IPS-20b (cell line): ENCODE results near the gene NCBP2L.
"Not testable (repeated sequence)": the region's sequence is repeated elsewhere in the genome, so short reads cannot be mapped to it uniquely, and the experiment has no call there.

Experiments used
- H3K27ac ChIP-seq: one replicate; pipeline ENCODE4 v1.5.1; 2013; ENCODE audit warnings: low read length
- H3K27me3 ChIP-seq: 2 replicates; pipeline ENCODE4 v1.6.1; 2013; ENCODE audit warnings: mild to moderate bottlenecking, low read length, inconsistent platforms; ENCODE audit not compliant: insufficient read depth
- H3K36me3 ChIP-seq: 2 replicates; pipeline ENCODE4 v1.6.1; 2013; ENCODE audit warnings: low read depth, mild to moderate bottlenecking, inconsistent platforms, low read length, moderate library complexity; ENCODE audit not compliant: insufficient read depth
- H3K4me1 ChIP-seq: 2 replicates; pipeline ENCODE4 v1.6.1; 2013; ENCODE audit warnings: mild to moderate bottlenecking, control low read depth, inconsistent platforms, low read length, moderate library complexity; ENCODE audit not compliant: insufficient read depth
- H3K4me3 ChIP-seq: 2 replicates; pipeline ENCODE4 v1.5.1; 2013; ENCODE audit warnings: mild to moderate bottlenecking, low read length, inconsistent platforms
- H3K9ac ChIP-seq: 2 replicates; pipeline ENCODE4 v1.6.1; 2013; ENCODE audit warnings: low read depth, mild to moderate bottlenecking, inconsistent platforms, low read length, moderate library complexity
- H3K9me3 ChIP-seq: 2 replicates; pipeline ENCODE4 v1.6.1; 2013; ENCODE audit warnings: mild to moderate bottlenecking, low read depth, low read length, inconsistent platforms; ENCODE audit not compliant: insufficient read depth

NCBP2L gene

DNA sequence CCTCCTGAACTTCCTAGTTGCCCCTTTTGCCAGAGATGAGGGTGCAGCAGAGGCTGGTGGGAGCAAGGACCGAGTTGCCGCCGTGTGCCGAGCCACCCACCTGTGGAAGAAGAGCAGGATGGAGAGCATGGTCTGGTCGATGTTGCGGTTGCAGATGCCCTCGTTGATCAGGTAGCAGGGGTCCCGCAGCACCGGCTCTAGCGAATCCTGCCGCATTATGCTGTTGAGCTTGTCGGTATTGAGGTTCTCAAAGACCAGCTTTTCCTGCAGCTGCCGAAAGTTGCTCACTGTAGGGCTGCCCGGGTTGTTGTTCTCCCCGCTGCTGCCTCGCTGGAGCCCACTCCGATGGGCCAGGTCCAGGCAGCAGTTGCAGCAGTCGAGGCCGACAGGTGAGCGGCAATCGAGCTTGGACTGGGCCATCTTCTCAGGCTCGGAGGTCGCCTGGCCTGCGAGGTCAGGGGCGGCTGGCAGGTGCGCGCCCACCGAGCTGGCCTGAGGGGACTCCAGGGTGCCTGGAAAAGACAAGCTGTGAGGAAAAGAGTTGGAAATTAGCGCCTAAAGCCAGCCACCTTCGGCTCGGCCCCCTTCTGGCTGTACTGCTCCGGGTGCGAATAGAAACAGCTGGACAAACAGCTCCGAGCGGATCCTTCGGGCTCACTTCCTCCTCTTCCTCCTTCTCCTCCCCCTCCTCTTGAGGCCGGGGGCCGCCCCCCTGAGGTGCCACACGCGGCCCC lies 2.4 kb upstream of the NCBP2L start:
- peaks cover 6% of the 10 kb centered on the region; the same call in 1 of the 2 replicates for H3K4me1 ChIP-seq
- H3K27ac ChIP-seq, result no peak overlapping the region
- peak overlapping the region; percentile 61 for H3K4me3 ChIP-seq
- no peaks in the 10 kb centered on the region for H3K9me3 ChIP-seq
- peaks cover 39% of the 10 kb centered on the region for H3K27me3 ChIP-seq
- H3K9ac ChIP-seq, result no peak overlapping the region
- H3K36me3 ChIP-seq, result no peaks in the 10 kb centered on the region

DNA sequence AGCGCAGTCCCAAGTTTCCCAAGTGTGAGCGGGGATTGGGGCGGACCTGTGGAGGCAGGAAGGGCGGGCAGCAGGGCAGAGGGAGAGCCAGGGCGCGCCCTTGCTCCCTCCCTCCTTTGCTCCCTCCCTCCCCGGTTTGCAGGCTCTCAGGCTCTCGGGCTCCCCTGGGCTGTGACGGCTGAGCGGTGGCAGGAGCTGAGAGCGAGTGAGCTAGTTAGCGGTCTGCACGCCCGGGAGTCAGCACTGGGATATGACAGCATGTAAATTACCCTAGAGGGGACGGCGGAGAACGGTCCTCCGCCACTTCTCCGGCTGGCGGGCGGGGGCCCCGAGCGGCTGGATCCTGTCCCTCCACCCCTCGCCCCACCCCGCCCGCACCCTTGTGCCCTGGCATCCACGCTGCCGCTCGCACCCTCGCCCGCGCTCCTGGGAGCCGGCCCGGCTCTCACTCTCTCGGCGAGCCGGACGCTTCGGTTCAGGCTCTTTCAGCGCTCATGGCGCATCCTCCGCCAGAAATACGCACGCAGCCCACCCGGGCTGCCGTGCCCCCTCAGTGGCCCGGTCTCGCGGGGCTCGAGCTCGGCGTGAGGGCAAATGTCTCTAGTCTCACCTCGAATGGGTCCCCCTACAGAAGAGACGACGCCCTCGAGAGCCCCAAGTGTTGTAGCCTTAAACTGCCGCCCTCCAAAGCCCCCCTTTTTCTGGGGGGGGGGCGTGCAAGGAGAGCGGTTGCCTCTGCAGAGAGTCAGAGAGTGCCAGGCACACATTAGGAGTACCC lies 1.6 kb upstream of the NCBP2L start, which contains the start of gene TSC22D3:
TSS of gene TSC22D3 (minus strand) at position 54 of the 778 bp plus-strand sequence. CDS start 368 bp downstream, outside the sequence.
- no peaks in the 10 kb centered on the region for H3K9me3 ChIP-seq
- peaks cover 6% of the 10 kb centered on the region; the same call in 1 of the 2 replicates for H3K4me1 ChIP-seq
- no peaks in the 10 kb centered on the region for H3K36me3 ChIP-seq
- peak within 1 kb of the TSS; percentile 61 for H3K4me3 ChIP-seq
- H3K27me3 ChIP-seq, result peaks cover 39% of the 10 kb centered on the region
- no peak within 1 kb of the TSS for H3K27ac ChIP-seq
- no peak within 1 kb of the TSS for H3K9ac ChIP-seq

DNA sequence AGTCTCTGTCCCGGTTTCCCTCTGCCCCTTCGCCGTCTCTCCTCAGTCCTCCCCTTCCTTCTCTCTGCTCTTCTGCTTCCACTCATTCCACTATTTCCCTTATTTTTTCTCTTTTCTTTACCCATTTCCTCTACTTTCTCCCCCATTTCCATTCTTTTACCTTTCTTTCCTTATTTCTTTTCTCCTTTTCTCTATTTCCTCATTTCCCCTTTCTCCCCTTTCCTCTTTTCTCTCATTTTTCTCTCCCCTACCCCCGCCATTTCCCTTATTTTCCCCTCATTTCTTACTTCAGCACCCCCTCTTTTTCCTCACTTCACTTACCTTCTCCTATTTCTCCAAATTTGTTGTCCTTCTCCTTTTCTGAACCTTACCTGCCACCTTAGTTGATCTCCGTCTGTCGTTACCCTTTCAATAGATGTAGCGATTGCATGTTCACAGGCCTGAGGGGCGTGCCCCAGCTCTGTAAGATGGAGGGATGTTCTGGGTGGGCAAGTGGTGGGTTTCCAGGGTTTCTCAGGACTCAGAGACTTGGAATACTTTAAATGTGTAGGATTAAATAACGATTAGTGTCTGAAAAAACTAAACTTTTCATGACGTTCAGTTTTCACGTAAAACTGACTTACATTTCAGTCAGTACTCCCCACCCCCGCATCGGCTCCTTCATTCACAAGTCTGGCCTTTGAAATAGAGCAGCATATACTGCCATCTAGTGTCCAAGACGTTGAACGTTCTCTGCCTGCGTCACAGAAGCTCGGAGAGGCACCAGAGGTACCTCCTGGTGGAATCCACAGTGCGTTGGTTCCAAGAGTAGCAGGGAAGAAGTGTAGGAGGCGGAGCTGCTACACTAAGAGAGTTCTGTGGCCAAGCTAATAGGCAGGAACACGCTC lies 641 bp upstream of the NCBP2L start:
- Histone ChIP-seq H3K4me1 (peaks cover 6% of the 10 kb centered on the region; the same call in 1 of the 2 replicates), H3K4me3 (peak overlapping the region; percentile 61), H3K27me3 (peaks cover 39% of the 10 kb centered on the region), H3K36me3 (no peaks in the 10 kb centered on the region), H3K9ac (no peak overlapping the region), H3K9me3 (no peaks in the 10 kb centered on the region), H3K27ac (no peak overlapping the region)

DNA sequence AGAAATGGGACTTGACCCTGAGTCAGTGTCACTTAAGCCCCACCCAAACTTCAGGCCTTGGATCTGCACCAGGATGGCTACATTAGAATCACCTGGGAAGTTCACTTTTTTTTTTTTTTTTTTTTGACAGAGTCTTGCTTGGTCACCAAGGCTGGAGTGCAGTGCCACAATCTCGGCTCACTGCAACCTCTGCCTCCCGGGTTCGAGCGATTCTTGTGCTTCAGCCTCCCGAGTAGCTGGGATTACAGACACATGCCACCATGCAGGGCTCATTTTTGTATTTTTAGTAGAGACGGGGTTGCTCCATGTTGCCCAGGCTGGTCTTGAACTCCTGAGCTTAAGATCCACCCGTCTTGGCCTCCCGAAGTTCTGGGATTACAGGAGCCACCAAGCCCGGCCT lies 3.0 kb downstream of the NCBP2L start:
- Histone ChIP-seq H3K4me1 (no peaks in the 10 kb centered on the region), H3K9me3 (no peaks in the 10 kb centered on the region), H3K27me3 (peaks cover 16% of the 10 kb centered on the region), H3K27ac (no peak overlapping the region), H3K4me3 (no peak overlapping the region), H3K36me3 (no peaks in the 10 kb centered on the region), H3K9ac (no peak overlapping the region)

DNA sequence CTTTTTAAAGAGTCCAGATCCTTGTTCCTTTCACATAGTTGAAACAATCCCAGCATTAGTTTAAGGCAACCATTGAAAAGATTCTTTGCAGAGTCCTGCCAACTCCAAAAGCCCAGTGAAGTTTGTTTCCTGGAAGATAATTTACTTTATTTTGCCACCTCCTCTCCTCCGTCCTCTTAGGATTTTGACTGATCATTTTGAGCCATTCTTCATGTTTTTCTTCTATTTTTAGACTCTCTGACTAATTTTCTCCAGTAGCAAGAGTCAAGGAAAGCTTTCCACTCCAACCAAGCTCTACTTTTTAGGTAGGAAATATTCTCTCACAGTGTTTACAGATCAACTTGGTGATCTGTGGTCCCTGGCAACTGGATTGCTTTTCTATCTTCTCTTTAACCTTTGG lies 10.3 kb downstream of the NCBP2L start:
- no peaks in the 10 kb centered on the region for H3K4me1 ChIP-seq
- no peak overlapping the region for H3K4me3 ChIP-seq
- no peak overlapping the region for H3K27ac ChIP-seq
- no peak overlapping the region for H3K9ac ChIP-seq
- no peaks in the 10 kb centered on the region for H3K27me3 ChIP-seq
- H3K9me3 ChIP-seq, result no peaks in the 10 kb centered on the region
- H3K36me3 ChIP-seq, result no peaks in the 10 kb centered on the region

DNA sequence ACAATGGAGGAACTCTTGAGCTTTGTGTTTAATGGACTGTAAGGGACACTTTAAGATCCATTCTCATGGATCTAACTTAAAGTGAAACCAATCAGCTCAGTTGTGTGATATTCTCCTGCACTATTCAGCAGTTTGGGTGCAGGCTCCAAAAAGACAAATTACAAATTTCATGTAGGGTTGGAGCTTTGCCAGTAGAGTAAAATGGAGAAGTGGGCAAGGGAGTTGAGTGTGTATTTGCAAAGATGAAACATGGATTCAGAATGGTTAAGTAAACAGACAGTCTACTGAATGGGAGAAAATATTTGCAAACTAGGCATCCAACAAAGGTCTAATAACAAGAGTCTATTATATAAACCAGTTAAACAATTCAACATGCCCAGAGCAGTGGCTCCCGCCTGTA lies 26.9 kb downstream of the NCBP2L start:
- Histone ChIP-seq H3K9ac (no peak overlapping the region), H3K4me1 (no peaks in the 10 kb centered on the region), H3K36me3 (no peaks in the 10 kb centered on the region), H3K27ac (no peak overlapping the region), H3K9me3 (no peaks in the 10 kb centered on the region), H3K4me3 (no peak overlapping the region), H3K27me3 (no peaks in the 10 kb centered on the region)

DNA sequence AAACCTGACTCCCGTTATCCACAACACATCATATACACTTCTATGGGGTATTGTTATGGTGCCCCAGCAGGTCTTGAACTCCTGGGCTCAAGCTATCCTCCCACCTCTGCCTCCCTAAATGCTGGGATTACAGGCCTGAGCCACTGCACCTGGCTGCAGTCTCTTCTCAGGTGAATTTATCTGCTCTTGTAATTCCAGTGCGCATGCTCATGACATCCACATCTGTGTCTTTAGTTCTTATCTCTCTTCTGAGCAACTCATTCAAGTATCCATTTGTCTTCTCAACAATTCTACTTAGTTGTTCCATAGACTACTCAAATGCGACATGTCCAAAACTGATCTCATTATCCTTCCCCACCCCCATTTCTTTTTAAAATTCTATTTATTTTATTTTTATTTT lies 27.6 kb downstream of the NCBP2L start:
- Histone ChIP-seq H3K27me3 (no peaks in the 10 kb centered on the region), H3K4me1 (no peaks in the 10 kb centered on the region), H3K4me3 (no peak overlapping the region), H3K36me3 (no peaks in the 10 kb centered on the region), H3K27ac (no peak overlapping the region), H3K9me3 (no peaks in the 10 kb centered on the region), H3K9ac (no peak overlapping the region)

DNA sequence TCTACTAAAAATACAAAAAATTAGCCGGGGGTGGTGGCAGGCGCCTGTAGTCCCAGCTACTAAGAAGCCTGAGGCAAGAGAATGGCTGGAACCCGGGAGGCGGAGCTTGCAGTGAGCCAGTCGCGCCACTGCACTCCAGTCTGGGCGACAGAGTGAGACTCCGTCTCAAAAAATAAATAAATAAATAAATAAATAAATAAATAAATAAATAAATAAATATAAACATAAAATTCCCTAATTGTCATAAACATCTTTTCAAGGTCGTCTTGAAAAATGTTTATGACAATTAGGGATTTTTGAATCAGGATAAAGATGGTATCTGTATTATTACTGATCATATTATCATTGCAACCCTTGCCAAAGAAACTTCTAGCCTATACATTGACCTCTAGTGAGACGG lies 32.5 kb downstream of the NCBP2L start:
- not testable (repeated sequence) for H3K4me1 ChIP-seq, H3K9me3 ChIP-seq, H3K4me3 ChIP-seq, H3K36me3 ChIP-seq, H3K9ac ChIP-seq, H3K27me3 ChIP-seq, H3K27ac ChIP-seq

DNA sequence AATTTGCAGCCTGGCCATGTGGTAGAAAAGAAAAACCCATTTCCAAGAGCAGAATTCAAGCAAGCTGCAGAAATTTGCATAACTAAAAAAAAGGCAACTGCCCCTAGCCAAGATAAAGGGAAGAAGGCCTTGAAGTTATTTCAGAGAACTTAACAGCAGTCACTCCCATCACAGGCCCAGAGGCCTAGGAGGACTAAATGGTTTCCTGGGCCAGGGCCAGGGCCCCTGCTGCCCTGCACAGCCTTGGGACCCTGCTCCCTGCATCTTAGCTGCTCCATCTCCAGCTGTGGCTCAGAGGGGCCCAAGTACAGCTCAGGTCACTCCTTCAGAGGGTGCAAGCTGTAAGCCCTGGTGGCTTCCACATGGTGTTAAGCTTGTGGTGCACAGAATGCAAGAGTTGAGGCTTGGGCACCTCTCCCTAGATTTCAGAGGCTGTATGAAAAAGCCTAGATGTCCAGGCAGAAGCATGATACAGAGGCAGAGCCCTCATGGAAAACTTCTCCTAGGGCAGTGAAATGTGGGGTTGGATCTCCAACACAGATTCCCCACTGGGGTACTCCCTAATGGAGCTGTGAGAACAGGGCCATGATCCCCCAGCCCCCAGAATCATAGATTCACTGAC lies 41.5 kb downstream of the NCBP2L start:
- no peaks in the 10 kb centered on the region for H3K36me3 ChIP-seq
- peaks cover under 1% of the 10 kb centered on the region for H3K27me3 ChIP-seq
- H3K27ac ChIP-seq, result no peak overlapping the region
- H3K9ac ChIP-seq, result no peak overlapping the region
- H3K4me3 ChIP-seq, result no peak overlapping the region
- no peaks in the 10 kb centered on the region for H3K4me1 ChIP-seq
- H3K9me3 ChIP-seq, result peaks cover 11% of the 10 kb centered on the region

DNA sequence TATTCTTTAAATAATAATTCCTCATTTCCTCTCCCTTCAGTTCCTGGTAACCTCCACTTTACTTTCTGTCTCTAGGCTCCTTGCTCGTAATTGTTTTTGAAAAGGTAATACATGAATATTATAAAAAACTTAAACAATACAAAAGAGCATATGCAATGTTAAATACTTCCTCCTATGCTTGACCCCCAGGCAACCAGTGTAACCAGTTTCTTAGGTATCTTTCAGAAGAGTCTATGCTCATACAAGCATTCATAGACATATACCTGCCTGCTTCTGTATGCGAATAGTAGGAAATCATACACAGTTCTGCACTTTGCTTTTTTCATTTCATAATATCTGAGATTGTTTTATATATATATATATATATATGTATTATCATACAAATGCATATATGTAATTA lies 45.5 kb downstream of the NCBP2L start:
- H3K4me3 ChIP-seq, result no peak overlapping the region
- peaks cover 37% of the 10 kb centered on the region for H3K27me3 ChIP-seq
- H3K27ac ChIP-seq, result no peak overlapping the region
- H3K4me1 ChIP-seq, result no peaks in the 10 kb centered on the region
- H3K9ac ChIP-seq, result no peak overlapping the region
- peaks cover 11% of the 10 kb centered on the region; the same call in 1 of the 2 replicates for H3K9me3 ChIP-seq
- H3K36me3 ChIP-seq, result no peaks in the 10 kb centered on the region

DNA sequence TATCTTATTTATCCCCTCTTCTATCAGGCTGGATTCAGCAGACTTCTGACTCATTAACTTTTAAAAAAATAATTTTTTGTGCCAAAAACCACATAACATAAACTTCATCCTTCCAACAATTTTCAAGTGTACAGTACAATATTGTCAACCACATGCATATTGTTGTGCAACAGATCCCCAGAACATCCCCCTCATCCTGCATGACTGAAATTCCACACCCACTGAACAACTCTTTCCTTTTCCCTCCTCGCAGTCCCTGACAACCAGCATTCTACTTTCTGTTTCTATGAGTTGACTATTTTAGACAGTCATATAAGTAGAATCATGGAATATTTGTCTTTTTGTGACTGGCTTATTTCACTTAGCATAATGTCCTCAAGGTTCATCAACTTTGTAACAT lies 45.9 kb downstream of the NCBP2L start:
- Histone ChIP-seq H3K9ac (no peak overlapping the region), H3K27me3 (peaks cover 40% of the 10 kb centered on the region), H3K9me3 (0 out of 2 replicates have a peak, but pooled peaks cover 11% of the 10 kb centered on the region), H3K4me3 (no peak overlapping the region), H3K4me1 (no peaks in the 10 kb centered on the region), H3K36me3 (no peaks in the 10 kb centered on the region), H3K27ac (no peak overlapping the region)
